HepG2 (cell line): ENCODE data around the gene CMIP. TPM values are rescaled to one million over a fixed set of nuclear protein-coding genes. Genes with fewer than 3 reads are reported as not detected.

Experiments used
- CHD2 ChIP-seq: IDR thresholded peaks from 2 replicates; pipeline ENCODE4 v1.6.1; 2011; ENCODE audit warnings: low read depth, low read length, improper control_type of control experiment
- CREB3 ChIP-seq: sonication (generic); formaldehyde crosslinking; IDR thresholded peaks from 2 replicates; pipeline ENCODE4 v1.5.0; 2020; ENCODE audit warnings: missing genetic modification reagents
- ELF3 ChIP-seq: IDR thresholded peaks from 2 replicates; pipeline ENCODE4 v1.6.1; 2016; ENCODE audit warnings: missing genetic modification reagents, missing compliant biosample characterization
- FOXJ3 ChIP-seq: sonication (generic); formaldehyde crosslinking; IDR thresholded peaks from 2 replicates; pipeline ENCODE4 v1.4.0; 2020; ENCODE audit warnings: missing genetic modification reagents, mild to moderate bottlenecking, borderline replicate concordance
- GABPA ChIP-seq, 2 experiments: IDR thresholded peaks; 2 replicates each; pipeline ENCODE4 v1.6.1; 2011 to 2016; ENCODE audit warnings: low read depth in 2 of 2, low read length in 1 of 2, missing biosample characterization in 1 of 2, missing genetic modification characterization in 1 of 2
- HMG20A ChIP-seq: IDR thresholded peaks from 2 replicates; pipeline ENCODE4 v1.6.1; 2016; ENCODE audit warnings: borderline replicate concordance
- HOXA9 ChIP-seq: sonication (generic); formaldehyde crosslinking; IDR thresholded peaks from 2 replicates; pipeline ENCODE4 v1.8.1; 2022; ENCODE audit warnings: missing genetic modification reagents, mild to moderate bottlenecking, moderate library complexity, borderline replicate concordance
- MYNN ChIP-seq: sonication (generic); formaldehyde crosslinking; IDR thresholded peaks from 2 replicates; pipeline ENCODE4 v1.4.0; 2020; ENCODE audit warnings: mild to moderate bottlenecking, low read depth, missing genetic modification reagents
- NRL ChIP-seq: sonication (generic); formaldehyde crosslinking; IDR thresholded peaks from 2 replicates; pipeline ENCODE4 v1.5.0; 2020; ENCODE audit warnings: missing genetic modification reagents, mild to moderate bottlenecking, moderate library complexity, borderline replicate concordance
- PAF1 ChIP-seq: IDR thresholded peaks from 2 replicates; pipeline ENCODE4 v1.6.1; 2016; ENCODE audit warnings: missing genetic modification reagents, missing compliant biosample characterization
- PBX2 ChIP-seq: IDR thresholded peaks from 2 replicates; pipeline ENCODE4 v1.6.1; 2016; ENCODE audit warnings: control low read depth
- PITX1 ChIP-seq: sonication (generic); formaldehyde crosslinking; IDR thresholded peaks from 2 replicates; pipeline ENCODE4 v1.5.1; 2020; ENCODE audit warnings: mild to moderate bottlenecking, missing genetic modification reagents
- PRDM4 ChIP-seq: sonication (generic); formaldehyde crosslinking; IDR thresholded peaks from 2 replicates; pipeline ENCODE4 v1.9.0; 2021; ENCODE audit warnings: missing genetic modification reagents, borderline replicate concordance
- ZBTB14 ChIP-seq: sonication (generic); formaldehyde crosslinking; IDR thresholded peaks from 2 replicates; pipeline ENCODE4 v1.4.0; 2020; ENCODE audit warnings: missing genetic modification reagents
- ZGPAT ChIP-seq: IDR thresholded peaks from 2 replicates; pipeline ENCODE4 v1.6.1; 2016; ENCODE audit warnings: mild to moderate bottlenecking
- ZNF574 ChIP-seq: sonication (generic); formaldehyde crosslinking; IDR thresholded peaks from 2 replicates; pipeline ENCODE4 v1.4.0; 2020; ENCODE audit warnings: missing genetic modification reagents
- ZNF879 ChIP-seq: sonication (generic); formaldehyde crosslinking; IDR thresholded peaks from 2 replicates; pipeline ENCODE4 v1.8.1; 2023; ENCODE audit warnings: missing genetic modification reagents
- polyA plus RNA-seq, 8 experiments: library from polyadenylated mRNA; depleted of rRNA in 3 of 8; stranded (reverse) in 7 of 8; unstranded in 1 of 8; fragments of >200 nt; fragmentation: Illumina TruSeq in 4 of 8; extraction: Trizol in 4 of 8; gene quantifications; 2 replicates each; pipeline versions ENCODE4 v1.2.1 to v1.2.3, GENCODE V29; 2011 to 2016; ENCODE audit warnings: low read depth in 4 of 8, missing spikeins in 1 of 8, mixed read lengths in 1 of 8; ENCODE audit not compliant: insufficient read depth in 1 of 8
- total RNA-seq, 5 experiments: library from RNA; depleted of rRNA; stranded (reverse); fragments of >200 nt; fragmentation: Illumina TruSeq; extraction: Trizol; gene quantifications; 2 replicates each; pipeline ENCODE4 v1.2.3, GENCODE V29; 2016; ENCODE audit warnings: low read depth in 1 of 5

The CMIP gene
- total and polyA plus RNA-seq, 2 of the 13 experiments (the other 11 are each of a cell fraction or from before 2014, with no cell fraction given) = 10.9 to 18.1 TPM

- TF ChIP-seq PITX1 (CRISPR knock-in tag) = no peak
- TF ChIP-seq HOXA9 (CRISPR knock-in tag) = no peak
- TF ChIP-seq ZNF574 (CRISPR knock-in tag) = no peak
- TF ChIP-seq PBX2 (CRISPR knock-in tag) = no peak
- no peak for TF ChIP-seq PRDM4 (CRISPR knock-in tag)
- no peak for TF ChIP-seq PAF1 (CRISPR knock-in tag)
- TF ChIP-seq ZNF879 (CRISPR knock-in tag) = no peak
- no peak for TF ChIP-seq GABPA (IDR thresholded peaks at IDR 0.05; ENCODE audit: low read depth, low read length)
- peak; percentile 58; the same call in 1 of the 2 replicates for TF ChIP-seq GABPA (CRISPR knock-in tag; IDR thresholded peaks at IDR 0.05; ENCODE audit: low read depth)
- peak; percentile 60; the same call in 1 of the 2 replicates for TF ChIP-seq ZGPAT (CRISPR knock-in tag)
- peak; percentile 40; the same call in 1 of the 2 replicates for TF ChIP-seq HMG20A (CRISPR knock-in tag)
- no peak for TF ChIP-seq CHD2
- TF ChIP-seq MYNN (CRISPR knock-in tag) = no peak
- no peak for TF ChIP-seq FOXJ3
- TF ChIP-seq CREB3 (CRISPR knock-in tag) = no peak
- TF ChIP-seq NRL (CRISPR knock-in tag) = no peak
- no peak for TF ChIP-seq ZBTB14 (CRISPR knock-in tag)
- peak; percentile 99 for TF ChIP-seq ELF3 (CRISPR knock-in tag)
Observed at GRCh38 chr16:81511371-81511770, 66.8 kb downstream of the CMIP start (continued).
